Islet precursor cell (in vitro differentiated cells): ENCODE results near the gene UBE2G1.

Experiments
- DNase-seq: peaks from one replicate; pipeline ENCODE4 v3.0.0-alpha.2; 2018

Gene UBE2G1

GRCh38 chr17:4246674-4247073 lies 119.8 kb downstream of the UBE2G1 start:
- DNase-seq: no peak

DNA sequence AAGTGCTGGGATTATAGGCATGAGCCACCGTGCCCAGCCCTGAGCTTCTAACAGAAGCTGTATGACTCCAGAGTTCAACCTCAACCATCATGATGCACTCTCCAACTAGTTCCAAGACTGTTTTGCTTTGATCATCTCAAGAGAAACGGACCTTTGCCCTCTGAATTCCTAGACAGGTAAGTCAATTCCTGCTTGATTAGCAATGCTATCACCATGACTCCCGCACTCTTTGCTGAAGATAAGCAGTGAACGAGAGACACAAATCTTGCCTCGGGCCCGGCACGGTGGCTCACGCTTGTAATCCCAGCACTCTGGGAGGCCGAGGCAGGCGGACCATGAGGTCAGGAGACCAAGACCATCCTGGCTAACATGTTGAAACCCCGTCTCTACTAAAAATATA lies 124.9 kb downstream of the UBE2G1 start:
- peak; percentile 82 for DNase-seq

GRCh38 chr17:4236456-4236855 lies 130.0 kb downstream of the UBE2G1 start:
- DNase-seq: no peak

- DNase-seq: no peak
Observed at GRCh38 chr17:4235372-4236279, 130.8 kb downstream of the UBE2G1 start.

DNA sequence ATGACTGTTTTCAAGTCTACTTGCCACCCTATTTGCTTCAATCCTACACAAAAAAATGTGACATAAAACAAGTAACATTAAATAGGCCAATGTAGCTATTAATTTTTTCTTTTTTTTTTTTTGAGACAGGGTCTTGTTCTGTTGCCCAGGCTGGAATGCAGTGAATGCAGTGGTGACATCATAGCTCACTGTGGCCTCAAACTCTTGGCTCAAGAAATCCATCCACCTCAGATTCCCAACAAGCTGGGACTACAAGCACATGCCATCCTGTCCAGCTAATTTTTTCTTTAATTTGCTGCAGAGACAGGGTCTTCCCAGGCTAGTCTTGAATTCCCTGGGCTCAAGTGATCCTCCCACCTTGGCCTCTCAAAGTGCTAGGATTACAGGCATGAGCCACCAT lies 132.1 kb downstream of the UBE2G1 start:
- DNase-seq: peak; percentile 77

DNA sequence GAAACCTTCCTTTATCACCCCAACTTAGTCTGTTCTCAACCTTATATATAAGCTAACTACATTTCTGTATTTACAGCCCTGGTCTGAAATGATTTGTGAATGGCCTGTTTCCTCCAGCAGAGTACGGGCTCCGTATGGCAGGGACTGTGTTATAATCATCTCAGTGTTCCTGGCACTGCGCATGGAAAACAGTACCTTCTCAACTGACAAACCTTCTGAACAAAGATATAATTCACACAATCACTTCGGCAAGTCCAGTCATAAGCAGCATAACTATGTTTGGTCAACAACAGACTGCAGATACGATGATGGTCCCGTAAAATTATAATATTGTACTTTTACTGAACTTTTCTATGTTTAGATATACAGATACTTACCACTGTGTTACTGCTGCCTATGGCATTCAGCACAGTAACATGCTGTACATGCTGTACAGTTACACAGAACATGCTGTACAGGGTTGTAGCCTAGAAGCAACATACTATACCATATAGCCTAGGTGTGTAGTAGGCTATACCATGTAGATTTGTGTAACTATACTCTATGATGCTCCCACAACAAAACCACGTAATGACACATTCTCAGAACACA lies 132.7 kb downstream of the UBE2G1 start:
- DNase-seq: no peak

DNA sequence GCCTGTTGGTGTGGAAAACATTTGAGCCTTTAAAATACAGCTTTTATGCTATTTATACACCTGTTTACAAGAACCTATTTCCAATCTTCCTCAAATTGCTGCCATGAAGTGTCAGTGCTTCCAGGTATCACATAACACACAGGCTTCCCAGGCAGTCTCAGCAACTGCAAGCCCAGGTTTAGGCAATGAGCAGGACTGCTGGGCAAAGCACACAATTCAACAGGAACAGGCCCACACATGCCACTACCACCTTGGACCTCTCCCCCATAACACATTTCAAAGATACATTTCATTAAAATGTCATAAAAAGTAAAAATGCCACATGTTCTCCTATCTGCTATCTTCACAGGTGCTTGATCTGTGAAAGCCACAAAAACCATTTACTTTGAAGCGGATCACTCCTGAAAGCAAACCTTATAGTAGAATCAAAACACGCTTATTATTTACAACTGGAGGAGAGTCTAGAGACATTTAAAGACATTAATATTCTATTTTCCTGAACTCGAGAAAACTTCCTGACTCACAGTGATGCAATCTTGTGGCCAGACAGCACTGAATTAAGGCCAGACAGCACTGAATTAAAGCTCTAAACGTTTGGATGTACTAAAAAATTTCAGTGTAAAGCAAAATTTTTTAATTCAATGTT lies 134.2 kb downstream of the UBE2G1 start:
- DNase-seq: no peak

- DNase-seq: peak; percentile 97
Observed at GRCh38 chr17:4229627-4230541, 136.6 kb downstream of the UBE2G1 start.

DNA sequence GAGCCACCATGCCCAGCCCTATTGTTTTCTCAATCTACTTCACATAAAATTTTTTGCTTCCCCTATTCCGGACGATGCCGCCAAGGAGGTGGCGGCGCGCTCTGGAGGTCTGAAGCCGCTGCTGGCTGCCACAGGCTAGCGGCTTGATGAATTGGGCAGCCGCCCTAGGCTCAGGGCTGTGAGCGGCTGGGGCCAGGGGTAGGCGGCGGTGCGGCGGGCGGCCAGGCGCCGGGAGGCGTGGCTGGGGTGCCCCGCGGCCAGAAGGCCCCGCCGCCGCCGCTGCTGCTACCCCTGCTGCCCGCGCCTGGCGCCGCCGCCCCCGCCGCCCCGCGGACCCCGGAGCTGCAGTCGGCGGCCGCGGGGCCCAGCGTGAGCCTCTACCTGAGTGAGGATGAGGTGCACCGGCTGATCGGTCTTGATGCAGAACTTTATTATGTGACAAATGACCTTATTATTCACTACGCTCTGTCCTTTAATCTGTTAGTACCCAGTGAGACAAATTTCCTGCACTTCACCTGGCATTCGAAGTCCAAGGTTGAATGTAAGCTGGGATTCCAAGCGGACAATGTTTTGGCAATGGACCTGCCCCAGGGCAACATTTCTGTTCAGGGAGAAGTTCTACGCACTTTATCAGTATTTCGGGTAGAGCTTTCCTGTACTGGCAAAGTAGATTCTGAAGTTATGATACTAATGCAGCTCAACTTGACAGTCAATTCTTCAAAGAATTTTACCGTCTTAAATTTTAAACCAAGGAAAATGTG lies 144.4 kb downstream of the UBE2G1 start:
- DNase-seq: no peak

- no peak for DNase-seq
Observed at GRCh38 chr17:4221163-4221562, 145.3 kb downstream of the UBE2G1 start.

DNA sequence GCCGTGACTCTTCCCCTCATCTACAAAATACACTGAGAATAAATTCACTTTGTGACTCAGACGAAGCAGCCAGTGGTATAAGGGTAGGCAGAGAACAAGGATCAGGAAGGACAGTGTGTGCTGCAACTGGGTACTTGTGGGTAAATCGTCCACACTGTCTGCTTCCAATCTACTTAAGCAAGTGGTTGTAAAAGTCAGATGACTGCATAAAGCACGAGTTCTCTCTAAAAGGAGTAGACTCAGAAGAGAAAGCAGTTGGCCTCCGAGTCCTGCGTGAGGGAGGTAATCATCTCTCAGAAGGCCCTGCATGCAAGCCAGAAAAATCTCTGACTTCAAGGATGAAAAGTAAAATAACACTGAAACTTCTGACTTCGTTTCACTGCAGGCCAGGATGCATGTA lies 145.8 kb downstream of the UBE2G1 start:
- DNase-seq: peak; percentile 62
